Left hindlimb (tissue), 1 donor: ENCODE measurements around the gene ADAMTS3.

Source experiments
- DNase-seq: peaks from one replicate; pipeline ENCODE4 v3.0.0-alpha.2; 2018

ADAMTS3 gene

DNA sequence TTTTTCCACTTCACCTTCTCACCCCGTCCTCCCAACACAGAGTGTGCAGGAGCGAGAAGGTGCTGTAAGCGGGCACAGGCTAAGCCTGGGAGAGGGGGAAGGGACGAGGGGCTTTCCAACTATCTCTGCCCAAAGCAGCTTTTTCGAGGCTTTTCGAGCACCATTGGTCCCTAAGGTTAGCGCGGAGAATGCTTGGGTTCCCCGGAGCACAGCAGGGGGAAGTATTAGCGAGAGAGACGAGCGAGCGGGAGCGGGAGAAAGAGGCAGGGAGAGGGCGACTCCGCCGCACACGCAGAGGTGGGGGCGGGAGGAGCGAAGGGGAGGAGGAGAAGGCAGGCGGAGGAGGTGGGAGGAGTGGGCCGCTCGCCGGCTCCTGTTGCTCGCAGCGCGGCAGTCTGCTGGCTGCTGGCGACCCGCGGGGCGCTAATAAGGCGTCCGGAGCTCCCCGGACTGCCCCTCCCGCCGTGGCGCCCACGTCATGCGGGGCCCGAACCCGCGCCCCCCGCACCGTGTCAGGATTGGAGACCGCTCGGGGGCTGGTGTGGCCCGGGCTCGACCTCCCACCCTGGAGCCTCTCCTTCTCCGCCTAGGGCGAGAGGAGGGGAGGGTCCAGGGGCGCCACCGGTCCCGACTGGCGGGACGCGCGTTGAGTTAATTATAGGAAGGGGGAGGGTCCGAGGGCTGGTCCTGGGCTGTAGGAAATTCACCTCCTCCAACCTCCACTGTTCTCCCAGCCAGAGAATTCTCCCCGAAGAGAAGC lies at the start of gene ADAMTS3:
Gene ADAMTS3 (minus strand): TSS at position 263 of the 760 bp plus-strand sequence. CDS start 459 bp downstream, outside the sequence.
- DNase-seq = peak; percentile 88

DNA sequence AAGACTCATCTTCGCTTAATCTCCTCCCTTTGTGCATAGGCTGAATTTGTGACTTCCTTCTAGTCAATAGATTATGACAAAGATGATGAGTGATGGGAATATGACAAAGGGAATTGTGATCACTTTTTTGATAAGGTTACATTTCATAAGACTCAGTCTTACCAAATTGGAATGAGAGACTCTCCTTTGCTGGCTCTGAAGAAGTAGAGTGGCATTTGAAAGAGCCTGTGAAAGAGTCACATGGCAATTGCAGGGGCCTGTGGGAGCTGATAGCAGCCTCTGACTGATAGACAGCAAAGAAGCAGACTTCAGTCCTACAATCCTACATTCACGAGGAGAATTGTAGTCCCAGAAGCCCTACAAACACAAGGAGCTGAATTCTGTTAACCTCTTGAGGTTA lies 44.9 kb upstream of the ADAMTS3 start:
- DNase-seq = no peak

DNA sequence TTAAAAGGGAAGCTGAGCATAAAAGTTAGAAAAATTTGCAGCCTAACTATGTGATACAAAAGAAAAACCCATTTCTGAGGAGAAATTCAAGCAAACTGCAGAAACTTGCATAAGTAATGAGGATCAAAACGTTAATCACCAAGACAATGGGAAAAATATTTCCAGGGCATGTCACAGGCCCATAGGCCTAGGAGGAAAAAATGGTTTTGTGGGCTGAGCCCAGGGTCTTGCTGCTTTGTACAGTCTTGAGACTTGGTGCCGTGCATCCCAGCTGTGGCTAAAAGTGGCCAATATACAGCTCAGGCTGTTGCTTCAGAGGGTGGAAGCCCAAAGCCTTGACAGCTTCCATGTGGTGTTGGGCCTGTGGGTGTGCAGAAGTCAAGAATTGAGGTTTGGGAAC lies 37.7 kb upstream of the ADAMTS3 start:
- no peak for DNase-seq

DNA sequence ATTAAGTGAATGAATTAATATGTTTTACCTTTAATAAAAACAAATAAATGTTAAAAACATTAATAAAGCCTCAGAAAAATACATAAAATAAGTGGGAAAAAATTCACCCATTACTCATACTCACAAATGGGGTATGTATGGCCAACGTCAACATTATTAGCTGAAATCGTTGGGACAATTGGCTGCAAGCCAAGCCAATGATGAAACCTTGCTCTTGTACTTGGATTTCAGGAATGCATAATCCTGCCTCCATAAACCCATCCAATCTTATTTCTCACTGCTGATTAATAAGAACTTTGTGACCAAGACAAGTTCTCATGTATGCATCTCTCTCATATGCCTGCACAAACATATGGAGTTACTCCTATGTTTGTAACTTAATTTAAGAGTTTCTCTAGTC lies 35.3 kb upstream of the ADAMTS3 start:
- DNase-seq = no peak

DNA sequence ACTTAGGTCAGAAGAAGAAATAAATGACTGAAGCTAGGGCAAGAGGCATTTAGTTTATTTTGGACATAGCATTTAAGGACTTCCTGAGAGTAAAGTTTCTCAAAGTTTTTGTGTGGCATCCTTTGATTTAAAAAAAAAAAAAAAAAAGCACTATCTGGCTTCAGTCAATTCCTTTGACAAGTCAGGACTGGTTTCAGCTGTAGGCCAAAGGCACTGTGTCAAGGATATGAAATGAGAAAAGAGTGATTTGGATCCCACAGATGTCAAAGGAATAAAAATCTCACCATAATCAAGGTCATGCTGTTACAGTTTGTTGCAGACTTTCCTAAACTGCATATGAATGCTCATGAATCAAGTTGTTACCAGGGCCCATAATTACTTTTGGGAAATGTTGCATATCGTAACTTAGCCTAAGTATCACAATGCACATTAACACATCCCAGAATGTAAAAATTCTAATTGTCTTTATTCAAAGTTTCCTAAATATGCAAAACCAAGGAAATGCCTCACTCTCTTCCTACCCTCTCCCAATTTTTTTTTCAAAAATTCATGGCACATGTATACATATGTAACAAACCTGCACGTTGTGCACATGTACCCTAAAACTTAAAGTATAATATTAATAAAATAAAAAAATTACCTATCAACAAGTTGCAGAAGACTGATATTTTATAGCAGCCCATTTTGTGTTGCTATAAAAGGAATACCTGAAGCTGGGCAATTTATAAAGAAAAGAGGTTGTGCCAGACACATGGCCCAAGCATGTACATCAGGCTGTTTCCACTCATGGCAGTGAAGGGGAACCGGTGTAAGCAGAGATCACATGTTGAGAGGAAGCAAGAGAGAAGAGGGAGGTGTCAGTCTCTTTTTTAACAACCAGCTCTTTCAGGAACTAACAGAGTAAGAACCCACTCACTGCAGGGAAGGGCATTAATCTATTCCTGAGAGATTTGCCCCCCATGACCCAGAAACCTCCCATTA lies 33.7 kb upstream of the ADAMTS3 start:
- no peak for DNase-seq

DNA sequence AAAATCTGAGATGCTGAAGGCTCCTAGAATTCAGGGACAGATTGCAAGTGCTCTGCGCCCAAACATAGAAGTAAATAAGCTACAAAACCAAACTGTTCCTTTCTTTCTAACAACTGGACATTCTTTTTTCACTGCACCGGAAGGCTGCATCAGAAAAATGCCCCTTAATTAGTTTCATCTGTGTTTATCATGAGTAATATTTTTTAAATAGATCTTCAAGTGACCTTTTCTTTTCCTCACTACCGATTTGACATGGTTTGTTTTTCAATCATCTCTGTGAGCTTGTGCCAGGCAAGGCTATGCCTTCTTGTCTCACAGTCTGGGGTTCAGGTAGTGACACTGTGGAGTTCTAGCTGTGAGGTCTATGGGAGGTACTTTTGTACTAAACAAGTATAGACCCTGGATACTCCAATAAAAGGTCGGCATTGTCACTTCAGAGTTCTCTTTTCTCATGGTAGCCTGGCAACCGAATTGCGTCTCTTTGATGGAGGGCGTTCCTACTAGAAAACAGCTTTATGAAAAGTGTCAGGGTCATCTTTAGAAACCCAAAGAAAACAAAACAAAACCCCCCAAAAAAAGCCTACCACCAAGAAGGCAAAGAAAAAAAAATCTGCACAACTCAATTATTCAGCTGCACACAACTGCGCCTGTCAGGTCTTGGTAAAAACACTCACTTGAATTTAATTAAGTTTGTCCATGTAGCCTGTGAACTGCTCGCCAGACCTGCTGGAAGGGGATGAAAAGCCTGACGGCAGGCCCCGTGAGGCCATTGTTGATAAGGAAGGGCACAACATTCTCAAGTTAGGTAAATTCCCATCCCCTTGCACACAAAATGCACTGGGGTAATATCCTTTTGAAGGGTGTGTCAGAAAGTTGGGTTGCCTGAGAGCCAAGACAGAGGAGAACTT lies 22.8 kb upstream of the ADAMTS3 start:
- DNase-seq = no peak

DNA sequence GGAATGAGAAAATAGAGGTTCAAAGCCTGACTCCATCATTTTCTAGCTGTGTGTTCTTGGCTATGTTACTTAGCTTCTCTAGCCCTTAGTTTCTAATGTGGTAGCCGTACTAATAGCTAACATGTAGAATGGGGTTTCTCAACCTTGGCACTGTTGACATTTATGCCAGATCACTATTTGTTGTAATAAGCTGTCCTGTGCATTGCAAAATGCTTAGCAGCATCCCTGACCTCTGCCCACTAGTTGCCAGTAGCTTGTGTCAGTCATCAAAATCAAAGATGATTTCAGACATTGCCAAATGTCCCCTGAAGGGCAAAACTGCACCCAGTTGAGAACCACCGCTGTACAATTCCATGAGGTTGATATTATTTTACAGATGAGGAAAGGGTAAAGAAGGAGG lies 18.3 kb upstream of the ADAMTS3 start:
- no peak for DNase-seq

DNA sequence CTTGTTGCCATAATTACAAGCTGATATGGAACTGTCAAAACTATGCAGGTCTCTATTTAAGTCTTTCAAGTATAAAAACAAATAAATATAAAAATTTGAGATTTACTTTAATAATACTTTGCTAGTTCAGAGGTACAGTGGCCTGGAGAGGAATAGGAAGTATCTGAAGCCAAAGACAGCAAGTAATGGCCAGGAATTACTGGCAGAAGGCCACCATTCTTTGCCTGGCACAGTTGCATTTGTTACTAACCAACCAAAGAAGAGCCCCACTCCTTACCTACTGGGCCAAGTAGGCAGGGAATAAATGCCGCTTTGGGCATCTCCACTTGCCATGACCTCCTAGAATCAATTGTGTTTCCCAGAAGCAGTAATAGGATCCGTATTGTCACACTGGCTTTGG lies 13.8 kb upstream of the ADAMTS3 start:
- no peak for DNase-seq

DNA sequence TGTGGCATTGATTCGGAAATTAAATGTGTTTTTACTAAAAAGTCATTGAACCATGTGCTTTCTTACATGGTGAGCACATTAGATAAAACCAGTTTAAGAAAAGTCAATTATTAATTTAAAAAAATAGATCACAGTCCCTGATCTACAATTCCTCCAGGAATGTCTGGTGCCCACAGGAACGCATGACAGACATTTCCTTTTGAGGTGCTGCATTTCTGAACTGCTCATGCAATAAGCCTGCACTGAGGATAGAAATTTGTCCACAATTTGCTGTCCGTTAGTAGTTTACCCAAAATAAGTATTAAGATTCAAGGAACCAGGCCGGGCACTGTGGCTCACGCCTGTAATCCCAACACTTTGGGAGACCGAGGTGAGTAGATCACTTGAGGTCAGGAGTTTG lies 8.2 kb upstream of the ADAMTS3 start:
- DNase-seq = no peak

DNA sequence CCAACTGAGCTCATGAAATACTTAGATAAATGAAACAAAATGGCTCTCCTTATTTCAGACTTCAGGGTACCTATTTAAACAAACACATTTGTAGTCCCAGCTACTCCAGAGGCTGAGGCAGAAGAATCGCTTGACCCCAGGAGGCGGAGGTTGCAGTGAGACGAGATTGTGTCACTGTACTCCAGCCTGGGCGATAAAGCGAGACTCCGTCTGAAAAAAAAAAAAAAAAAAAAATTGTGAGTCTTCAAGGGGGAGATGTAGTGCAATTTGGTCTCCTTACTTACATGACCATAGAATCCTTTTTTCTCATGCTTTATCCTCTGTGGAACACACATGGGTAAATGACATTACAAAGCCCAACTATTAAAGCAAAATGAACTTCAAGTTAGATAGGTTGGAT lies 2.3 kb upstream of the ADAMTS3 start:
- no peak for DNase-seq

DNA sequence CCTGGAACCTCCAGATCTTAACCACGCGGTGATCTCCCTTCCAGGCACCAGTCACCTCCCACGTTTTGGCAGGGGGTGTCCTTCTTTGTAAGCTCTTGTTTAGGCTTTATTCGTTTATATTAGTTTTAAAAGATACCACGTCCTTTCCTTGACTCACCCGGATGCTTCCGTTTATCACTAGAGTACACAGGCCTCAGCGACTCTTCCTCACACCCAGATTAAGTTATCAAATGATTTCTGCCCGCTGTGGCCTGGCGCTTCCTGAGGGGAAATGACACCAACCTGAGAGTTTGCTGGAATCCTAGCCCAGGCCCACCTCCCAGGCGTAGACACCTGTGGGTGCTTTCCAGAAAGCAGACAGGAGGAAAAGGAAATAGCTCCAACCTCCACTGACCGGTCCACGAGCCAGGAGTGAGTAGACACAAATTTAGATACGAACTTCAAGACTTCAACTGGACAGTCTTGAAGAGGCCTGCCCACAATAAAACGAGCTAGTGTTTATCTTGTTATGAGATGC lies 756 bp upstream of the ADAMTS3 start:
- DNase-seq = no peak

DNA sequence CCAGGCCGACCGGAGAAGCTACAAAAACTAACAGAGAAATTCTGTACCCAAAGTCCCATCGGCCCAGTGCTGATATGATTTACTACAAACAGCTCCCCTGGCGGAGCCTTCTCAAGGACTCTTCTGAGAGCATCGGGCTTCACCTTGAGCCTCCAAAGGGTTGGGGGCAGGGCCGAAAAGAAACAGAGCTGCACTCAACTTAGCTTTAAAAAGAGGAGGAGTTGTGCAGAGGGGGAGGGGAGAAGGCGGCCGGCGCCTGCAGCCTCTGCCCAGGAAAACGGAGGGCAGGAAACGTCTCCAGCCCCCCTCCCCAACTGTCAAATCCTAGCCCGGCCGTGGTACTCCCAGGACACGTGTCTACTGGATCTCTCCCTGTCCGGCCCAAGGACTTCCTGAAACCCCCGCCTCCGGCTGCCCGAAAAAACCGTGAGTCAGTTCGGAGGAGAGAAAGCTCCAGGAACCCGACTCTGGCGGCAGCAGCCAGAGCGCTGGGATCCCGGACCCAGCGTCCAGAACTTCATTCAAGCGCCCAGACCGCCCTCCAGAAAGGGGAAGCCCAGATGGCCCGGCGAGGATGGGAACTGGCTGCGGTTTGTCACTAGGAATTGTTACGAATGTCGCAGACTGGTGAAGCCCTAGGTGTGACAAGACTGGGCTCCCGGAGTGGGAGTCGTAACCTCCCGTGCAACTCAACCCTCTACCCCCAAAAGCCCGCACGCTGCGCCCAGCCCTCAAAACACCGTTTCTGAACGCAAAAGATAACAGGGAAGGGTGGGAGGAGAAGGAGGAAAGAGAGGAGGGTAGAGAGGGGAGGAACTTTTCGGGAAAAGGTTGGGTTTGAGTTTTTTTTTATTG lies 973 bp downstream of the ADAMTS3 start:
- peak; percentile 92 for DNase-seq

DNA sequence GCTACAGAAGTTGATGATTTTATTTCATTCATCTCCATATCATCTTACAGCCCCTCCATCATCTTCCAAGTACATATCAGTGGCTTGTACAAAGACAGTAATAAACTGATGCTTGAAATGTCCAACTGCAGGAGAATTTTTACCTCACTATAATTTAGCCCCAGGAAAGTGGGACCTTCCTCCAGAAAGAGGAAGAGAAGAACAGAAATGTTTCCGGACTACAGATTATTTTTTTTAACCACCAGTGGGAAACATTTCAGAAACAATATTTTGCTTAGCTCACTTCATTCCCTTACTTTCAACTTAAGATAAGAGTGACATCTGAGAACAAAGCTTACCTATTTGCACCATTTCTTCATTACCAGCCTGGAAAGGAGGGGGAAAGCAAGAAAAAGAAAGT lies 2.0 kb downstream of the ADAMTS3 start:
- no peak for DNase-seq

DNA sequence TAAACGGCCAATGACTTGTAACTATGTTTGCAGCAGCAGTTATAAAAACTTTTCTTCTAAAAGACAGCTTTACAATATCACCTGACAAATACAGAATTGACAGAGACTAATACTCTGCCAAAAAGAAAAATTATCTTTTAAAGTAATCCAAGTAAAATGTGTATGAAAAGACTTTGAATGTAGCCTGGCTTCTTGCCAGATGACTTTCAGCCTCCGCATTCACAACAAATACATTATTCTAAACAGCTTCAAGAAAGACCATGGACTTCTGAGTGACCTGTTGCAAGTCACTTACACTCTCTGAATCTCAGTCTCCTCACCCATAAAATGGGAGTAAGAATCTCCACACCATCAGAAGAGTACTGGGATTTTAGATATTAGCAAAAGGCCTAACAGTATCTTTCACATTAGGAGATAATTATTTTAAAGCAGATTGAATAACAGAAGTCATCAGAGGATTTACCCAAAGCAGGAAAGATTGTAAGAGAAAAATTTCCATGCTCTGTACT lies 2.5 kb downstream of the ADAMTS3 start:
- no peak for DNase-seq

DNA sequence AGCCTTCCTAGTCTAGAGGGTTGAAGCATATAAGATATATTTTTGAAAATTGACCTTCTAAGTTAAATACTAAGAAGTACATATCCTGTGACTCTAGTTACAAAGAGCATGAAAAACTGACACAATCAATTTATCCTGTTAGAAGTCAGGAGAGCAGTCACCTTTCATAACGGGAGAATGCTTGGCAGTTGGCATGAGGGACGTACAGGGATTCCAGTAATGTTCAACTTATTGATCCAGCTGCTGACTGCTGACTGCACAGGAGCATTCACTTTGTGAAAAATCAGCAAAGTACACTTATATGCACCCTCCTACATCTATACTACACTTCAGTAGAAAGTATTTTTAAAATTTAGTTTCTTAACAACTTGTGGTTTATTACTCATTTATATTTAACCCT lies 4.2 kb downstream of the ADAMTS3 start:
- no peak for DNase-seq

DNA sequence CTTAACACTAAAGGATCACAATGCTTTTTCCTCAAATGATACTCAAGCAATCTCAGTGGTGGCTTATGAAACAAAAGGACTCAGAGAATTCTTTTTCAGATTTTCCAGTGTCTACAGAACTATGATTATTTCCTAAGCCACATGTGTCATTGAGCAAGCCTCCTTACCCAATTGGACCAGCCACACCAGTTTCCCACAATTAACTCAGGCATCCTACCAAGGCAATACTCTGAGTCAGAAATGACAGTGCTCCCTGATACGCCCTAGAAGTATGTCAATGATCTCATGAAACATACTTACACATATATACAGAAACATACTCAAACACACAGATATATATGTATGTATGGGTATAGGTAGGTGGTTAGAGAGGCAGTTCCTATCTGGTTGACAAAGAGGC lies 4.8 kb downstream of the ADAMTS3 start:
- no peak for DNase-seq

DNA sequence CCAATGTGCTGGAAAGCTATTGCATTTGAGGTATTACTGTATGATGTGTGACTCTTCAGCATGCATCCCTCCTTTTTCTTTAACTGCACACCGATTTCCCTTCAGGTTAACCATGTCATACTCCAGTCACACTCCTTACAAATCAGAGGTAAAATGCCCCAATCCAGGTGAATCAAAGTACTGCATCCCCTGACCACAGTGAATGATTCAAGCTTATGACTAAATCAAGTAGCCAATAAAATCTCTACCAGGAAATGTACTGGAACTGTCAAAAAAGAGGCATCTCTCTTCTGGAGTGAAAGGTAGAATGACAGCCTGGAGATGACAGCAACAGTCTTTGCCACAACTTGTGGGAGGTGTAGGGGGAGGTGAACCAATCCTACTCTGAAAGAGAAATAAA lies 10.4 kb downstream of the ADAMTS3 start:
- no peak for DNase-seq

DNA sequence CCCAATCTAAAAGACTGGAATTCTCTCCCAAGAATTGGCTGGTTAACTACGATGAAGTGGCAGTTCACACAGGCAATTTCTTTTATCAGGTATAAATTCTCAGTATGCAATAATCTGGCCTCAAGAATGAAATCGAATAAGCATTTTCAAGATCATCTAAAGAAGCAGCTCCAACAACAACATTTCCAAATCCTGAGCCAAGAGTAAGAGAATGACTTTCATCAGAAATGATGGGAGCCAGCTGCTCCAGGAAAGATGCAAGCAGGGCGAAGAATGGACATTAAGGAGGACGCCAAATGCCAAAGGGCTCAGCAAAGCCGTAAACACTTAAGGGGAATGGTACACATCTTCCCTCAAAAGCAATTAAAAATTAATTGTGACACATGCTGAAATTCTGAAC lies 12.0 kb downstream of the ADAMTS3 start:
- DNase-seq = no peak

DNA sequence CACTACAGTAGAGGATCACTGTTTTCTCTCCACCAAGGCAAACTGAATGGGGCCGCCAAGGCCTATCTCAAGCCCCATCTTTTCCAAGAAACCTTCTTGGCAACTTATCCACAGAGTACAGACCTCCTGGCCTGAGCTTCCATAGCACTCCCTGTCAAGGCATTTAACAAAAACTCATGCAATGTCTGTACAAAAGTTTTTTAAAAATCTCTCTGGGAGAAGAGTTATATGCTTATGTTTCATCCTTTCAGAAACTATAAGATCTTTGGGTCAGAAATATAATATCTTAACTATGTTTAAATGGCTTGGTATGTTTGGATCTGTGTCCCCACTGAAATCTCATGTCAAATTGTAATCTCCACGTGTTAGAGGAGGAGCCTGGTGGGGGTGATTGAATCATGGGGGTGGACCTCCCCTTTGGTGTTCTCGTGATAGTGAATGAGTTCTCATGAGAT lies 13.6 kb downstream of the ADAMTS3 start:
- DNase-seq = no peak

DNA sequence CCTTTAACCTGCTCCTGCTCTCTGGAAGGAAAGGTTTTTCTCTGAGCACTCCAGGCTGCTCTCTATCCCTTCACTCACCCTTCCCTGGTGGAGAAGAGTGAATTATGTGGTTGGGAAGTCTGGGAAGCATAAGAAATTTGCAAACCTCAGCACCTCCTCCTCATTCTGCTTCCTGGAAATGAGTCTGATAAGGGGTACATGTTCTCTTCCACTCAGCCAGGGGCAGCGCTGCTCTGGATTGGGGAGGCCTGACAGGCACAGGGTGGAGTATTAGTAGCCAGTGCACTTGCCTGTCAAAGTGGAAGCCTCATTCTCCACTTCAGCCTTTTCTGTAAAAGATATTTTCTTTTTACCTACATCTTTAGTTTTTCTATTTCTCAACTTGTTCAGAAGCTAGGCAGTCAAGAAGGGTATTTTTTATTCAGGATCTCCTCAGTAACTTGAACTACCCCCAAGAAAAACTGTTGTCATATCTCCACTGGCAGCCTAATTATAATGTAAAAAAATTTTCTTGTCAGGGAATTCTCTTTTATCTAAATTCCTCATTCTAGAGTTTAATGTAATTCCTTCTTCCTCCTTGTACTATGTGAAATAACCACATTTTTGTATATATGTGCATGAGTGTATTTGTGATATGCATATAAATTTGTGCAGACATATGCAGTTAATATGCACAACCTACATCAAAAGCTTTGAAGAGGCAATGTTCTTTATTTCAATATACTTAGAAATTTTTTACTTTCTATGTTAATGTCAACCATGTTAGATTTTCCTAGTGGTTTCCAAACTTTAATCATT lies 15.3 kb downstream of the ADAMTS3 start:
- DNase-seq = no peak

DNA sequence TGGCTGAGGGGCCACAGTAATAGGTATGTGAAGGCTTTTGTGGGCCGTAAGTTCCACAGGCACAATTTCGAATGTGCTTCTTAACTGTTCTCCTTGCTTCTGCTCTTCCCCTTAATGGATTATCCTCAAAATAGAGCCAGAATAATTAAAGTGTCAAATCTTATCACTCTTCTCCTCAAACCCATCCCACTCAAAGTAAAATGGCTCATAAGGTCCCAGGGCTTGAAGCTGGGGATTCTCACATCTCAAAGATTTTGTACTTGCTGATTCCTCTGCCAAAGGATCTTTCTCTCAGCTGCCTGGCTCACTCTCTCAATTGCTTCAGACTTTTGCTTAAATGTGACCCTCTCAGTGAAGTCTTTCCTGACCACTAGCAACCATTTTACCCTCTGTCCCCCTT lies 16.6 kb downstream of the ADAMTS3 start:
- DNase-seq = no peak
